ENCODE data around the gene DAAM1.

Gene DAAM1

DNA sequence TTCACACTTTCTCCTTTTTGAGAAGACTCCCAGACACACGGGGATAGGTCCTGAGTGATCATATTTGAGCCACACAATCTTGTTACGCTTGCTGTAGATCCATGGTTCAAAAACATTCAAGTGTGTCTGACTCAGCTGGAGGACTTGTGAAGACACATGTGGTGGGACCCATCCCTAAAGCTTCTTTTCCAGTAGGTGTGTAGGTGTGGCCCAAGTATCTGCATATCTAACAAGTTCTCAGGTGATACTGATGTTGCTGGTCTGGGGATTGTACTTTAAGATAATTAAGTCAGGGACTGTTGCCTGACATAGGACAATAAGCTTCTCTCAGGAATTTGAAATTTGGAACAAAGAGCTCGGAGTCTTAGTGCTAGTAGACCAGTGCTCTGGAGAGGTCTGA, 4.1 kb upstream of the DAAM1 start:
- DNase-seq (ENCODE audit: extremely low spot score), result no peak
- ChIA-PET POLR2A (no interaction called here), CTCF (interaction anchor here (0.6 kb wide), 1 partner anchor 26 kb away, joined by 3 read pairs; no protein-coding TSS in a partner anchor)
- TF ChIP-seq SUZ12 (IDR thresholded peaks at IDR 0.05) (no peak), ARNT (IDR thresholded peaks at IDR 0.05) (no peak), ZNF384 (IDR thresholded peaks at IDR 0.05) (no peak), BHLHE40 (IDR thresholded peaks at IDR 0.05; ENCODE audit: borderline replicate concordance) (no peak), HDGF (IDR thresholded peaks at IDR 0.05; ENCODE audit: borderline replicate concordance) (no peak), LEF1 (IDR thresholded peaks at IDR 0.05; ENCODE audit: borderline replicate concordance) (no peak), SP1 (IDR thresholded peaks at IDR 0.05) (no peak), TARDBP (IDR thresholded peaks at IDR 0.05) (no peak)
- TF ChIP-seq, protein P1, sequence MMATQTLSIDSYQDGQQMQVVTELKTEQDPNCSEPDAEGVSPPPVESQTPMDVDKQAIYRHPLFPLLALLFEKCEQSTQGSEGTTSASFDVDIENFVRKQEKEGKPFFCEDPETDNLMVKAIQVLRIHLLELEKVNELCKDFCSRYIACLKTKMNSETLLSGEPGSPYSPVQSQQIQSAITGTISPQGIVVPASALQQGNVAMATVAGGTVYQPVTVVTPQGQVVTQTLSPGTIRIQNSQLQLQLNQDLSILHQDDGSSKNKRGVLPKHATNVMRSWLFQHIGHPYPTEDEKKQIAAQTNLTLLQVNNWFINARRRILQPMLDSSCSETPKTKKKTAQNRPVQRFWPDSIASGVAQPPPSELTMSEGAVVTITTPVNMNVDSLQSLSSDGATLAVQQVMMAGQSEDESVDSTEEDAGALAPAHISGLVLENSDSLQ (IDR thresholded peaks at IDR 0.05), result no peak

GRCh38 chr14:59185676-59186075, 2.8 kb upstream of the DAAM1 start:
- ChIA-PET CTCF (no interaction called here), POLR2A (interaction anchor here (0.6 kb wide), 1 partner anchor 53 kb away, joined by 4 read pairs; no protein-coding TSS in a partner anchor)
- TF ChIP-seq ZNF384 (IDR thresholded peaks at IDR 0.05) (no peak), HDGF (IDR thresholded peaks at IDR 0.05; ENCODE audit: borderline replicate concordance) (no peak)
- DNase-seq (ENCODE audit: extremely low spot score), result no peak

DNA sequence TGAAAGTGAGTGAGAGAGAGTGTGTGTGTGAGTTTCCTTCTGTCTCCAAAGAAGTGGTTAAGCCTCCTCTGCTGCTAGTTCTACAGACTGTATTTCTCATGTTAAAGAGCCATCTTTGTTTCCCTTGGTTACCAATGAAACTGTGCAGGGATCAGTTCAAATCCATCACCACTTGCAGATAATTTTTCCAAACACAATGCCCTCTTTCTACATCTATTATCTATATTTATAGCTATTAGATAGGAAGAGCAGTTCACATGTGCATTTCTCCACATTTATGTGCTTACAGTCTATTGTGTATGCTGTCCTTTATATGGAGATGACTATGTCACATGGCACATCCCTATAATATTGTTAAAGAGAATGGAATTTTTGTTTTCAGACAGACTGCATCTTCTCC, 2.2 kb upstream of the DAAM1 start:
- DNase-seq (ENCODE audit: extremely low spot score), result no peak
- ChIA-PET CTCF (no interaction called here), POLR2A (no interaction called here)
- TF ChIP-seq ARNT (IDR thresholded peaks at IDR 0.05) (no peak), TARDBP (IDR thresholded peaks at IDR 0.05) (no peak), SP1 (IDR thresholded peaks at IDR 0.05) (no peak), ELF4 (IDR thresholded peaks at IDR 0.05) (no peak), FOXM1 (IDR thresholded peaks at IDR 0.05; ENCODE audit: borderline replicate concordance) (no peak), SUZ12 (IDR thresholded peaks at IDR 0.05) (no peak), BHLHE40 (IDR thresholded peaks at IDR 0.05; ENCODE audit: borderline replicate concordance) (no peak), LEF1 (IDR thresholded peaks at IDR 0.05; ENCODE audit: borderline replicate concordance) (no peak), ZNF384 (IDR thresholded peaks at IDR 0.05) (no peak), NFRKB (IDR thresholded peaks at IDR 0.05) (no peak), FOXK2 (IDR thresholded peaks at IDR 0.05) (no peak), FOXA1 (IDR thresholded peaks at IDR 0.05) (no peak), CTBP1 (IDR thresholded peaks at IDR 0.05; ENCODE audit: borderline replicate concordance) (no peak), L3MBTL2 (conservative IDR thresholded peaks at IDR 0.05) (no peak)

DNA sequence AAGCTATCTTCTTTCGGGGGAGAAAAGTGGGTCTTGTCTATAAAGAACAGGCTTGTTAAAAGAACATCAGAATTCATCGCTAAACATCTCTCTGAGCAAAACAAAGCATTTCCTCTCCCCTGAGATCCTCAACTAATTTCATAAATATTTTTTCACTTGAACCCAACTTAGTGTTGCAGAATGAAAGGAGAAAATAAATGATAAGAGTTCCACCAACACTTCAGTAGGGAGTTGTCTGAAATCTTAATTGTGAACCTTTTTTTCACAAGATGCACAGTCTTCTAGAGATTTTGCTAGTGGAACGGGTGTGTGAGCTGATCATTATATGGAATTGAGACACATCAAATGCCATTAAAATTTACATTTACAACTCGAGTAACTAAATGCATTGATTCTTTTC, 1.3 kb upstream of the DAAM1 start:
- no peak for TF ChIP-seq ARNT (IDR thresholded peaks at IDR 0.05)
- no peak for DNase-seq (ENCODE audit: extremely low spot score)
- ChIA-PET POLR2A (interaction anchor here (0.6 kb wide), 1 partner anchor 131 kb away, joined by 3 read pairs; no protein-coding TSS in a partner anchor), CTCF (no interaction called here)

DNA sequence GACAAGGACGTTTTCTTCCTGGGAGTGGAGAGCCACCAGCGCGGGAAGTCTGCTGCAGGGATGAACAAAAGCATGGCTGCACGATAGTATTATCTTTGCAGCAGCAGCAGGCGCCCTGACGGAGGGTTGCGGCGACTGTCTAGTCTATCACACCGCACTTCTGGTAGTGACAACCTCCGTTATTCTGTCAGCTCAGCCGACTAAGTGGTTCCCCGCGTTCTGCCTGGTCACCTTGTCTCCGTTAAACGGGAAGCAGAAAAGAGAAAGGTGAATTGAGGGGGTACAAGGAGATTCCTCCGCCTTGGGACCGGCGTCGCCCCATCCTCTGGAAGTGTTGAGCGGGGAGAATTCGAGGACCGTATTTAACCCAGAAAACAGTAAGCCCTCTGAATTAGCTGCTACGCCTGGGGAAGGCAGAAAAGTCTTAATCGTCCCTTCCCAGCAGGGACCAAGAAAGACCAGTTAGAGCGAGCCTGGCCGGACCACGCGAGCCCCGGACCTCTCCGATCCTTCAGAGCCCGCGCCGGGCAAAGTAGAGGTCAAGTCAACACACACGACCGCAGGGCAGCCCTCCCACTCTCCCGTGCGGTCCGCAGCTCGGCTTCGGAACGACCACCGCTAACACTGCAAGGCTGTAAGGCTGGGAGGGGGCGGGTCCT, 536 bp upstream of the DAAM1 start:
- ChIA-PET POLR2A (interaction anchor here (0.6 to 1.2 kb wide), 8 partner anchors 11 to 890 kb away, joined by 3 to 5 read pairs (median 4); partner anchors contain the start of genes ARID4A, JKAMP and L3HYPDH), CTCF (no interaction called here)
- DNase-seq (ENCODE audit: extremely low spot score), result peak; percentile 31
- TF ChIP-seq L3MBTL2 (conservative IDR thresholded peaks at IDR 0.05), result 0 out of 2 replicates have a peak, but pooled peaks have one; percentile 47
- TF ChIP-seq CTBP1 (IDR thresholded peaks at IDR 0.05; ENCODE audit: borderline replicate concordance), result 0 out of 2 replicates have a peak, but pooled peaks have one; percentile 26
- TF ChIP-seq SP1 (IDR thresholded peaks at IDR 0.05), result no peak

DNA sequence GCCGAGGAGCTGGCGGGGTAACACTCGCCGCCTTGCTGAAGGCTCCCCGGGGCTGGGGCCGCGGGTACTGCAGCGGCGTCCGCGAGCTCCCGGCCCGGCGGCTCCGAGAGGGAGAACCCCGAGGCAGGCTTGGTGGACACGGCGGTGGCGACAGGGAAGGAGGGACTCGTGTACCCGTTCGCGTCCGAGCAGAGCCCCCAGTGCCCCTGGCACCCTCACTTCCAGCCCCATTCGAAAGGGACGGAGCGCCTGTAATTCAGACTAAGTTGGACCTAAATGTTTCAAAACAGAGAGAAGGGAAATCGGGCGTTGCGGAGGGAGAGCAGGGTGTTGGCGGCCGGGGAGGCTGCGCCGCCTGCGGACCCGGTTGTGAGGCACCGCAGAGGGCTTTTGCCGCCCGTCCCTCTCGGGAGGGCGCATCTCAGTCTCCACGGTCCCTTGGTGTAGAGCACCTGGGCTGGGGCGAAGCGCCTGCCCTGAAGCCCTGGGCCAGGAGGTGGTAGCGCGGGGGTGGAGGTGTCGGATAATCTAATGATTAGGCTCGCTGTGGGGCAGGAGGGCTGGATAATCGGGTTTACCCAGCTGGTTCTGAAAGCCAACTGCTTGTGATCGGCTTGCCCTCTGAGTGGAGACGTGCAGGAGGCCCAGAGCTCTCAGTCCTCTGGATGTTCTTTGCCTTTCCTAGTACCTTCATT, 771 bp downstream of the DAAM1 start:
- POLR2A ChIA-PET, result interaction anchor here (0.9 to 2.0 kb wide), 5 partner anchors 13 to 891 kb away, joined by 3 to 7 read pairs (median 4); partner anchors contain the start of gene ARID4A
- TF ChIP-seq L3MBTL2 (conservative IDR thresholded peaks at IDR 0.05) (no peak), FOXK2 (IDR thresholded peaks at IDR 0.05) (no peak), FOXM1 (IDR thresholded peaks at IDR 0.05; ENCODE audit: borderline replicate concordance) (no peak), ARNT (IDR thresholded peaks at IDR 0.05) (no peak), SP1 (IDR thresholded peaks at IDR 0.05) (no peak)
- CTCF ChIA-PET, result interaction anchor here (0.6 kb wide), 1 partner anchor 28 kb away, joined by 3 read pairs; no protein-coding TSS in a partner anchor
- DNase-seq (ENCODE audit: extremely low spot score), result peak; percentile 15

DNA sequence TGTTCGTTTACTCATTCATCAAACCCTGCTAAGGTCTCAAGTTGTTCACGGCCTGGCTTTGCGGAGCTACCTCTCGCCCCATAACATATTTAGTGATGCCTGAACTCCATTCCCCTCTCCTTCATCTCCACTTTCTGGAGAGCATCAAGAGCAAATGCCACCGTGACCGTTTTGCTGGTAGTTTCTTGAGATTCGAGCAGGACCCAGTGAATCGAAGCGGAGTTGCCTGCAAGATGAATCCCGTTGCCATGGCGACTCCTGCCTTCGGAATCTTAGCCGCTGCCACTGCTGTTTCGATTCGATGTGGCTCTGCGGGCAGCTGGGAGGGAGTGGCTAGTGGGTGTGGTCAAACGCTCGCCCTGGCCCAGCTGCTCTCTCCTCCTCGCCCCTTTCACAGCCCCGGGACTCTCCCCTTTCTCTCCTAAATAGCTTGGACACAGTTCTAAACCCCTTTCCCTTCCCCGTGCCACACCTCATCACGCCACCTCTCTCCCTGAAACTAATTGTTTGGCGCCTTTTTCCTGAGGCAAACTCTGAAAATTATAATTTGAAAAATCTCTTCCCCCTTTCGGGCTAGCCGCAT, 1.4 kb downstream of the DAAM1 start:
- DNase-seq (ENCODE audit: extremely low spot score), result peak; percentile 85
- POLR2A ChIA-PET, result interaction anchor here (1.4 to 2.0 kb wide), 2 partner anchors 23 to 294 kb away, joined by 3 to 7 read pairs; no protein-coding TSS in a partner anchor
- TF ChIP-seq NFRKB (IDR thresholded peaks at IDR 0.05) (no peak), TARDBP (IDR thresholded peaks at IDR 0.05) (no peak), HDGF (IDR thresholded peaks at IDR 0.05; ENCODE audit: borderline replicate concordance) (no peak), ELF4 (IDR thresholded peaks at IDR 0.05) (no peak), LEF1 (IDR thresholded peaks at IDR 0.05; ENCODE audit: borderline replicate concordance) (no peak), FOXA1 (IDR thresholded peaks at IDR 0.05) (no peak), ARNT (IDR thresholded peaks at IDR 0.05) (no peak), SP1 (IDR thresholded peaks at IDR 0.05) (no peak), L3MBTL2 (conservative IDR thresholded peaks at IDR 0.05) (no peak)
- TF ChIP-seq, protein P1 (IDR thresholded peaks at IDR 0.05), result no peak

More for the DNA sequence above, 1.4 kb downstream of the DAAM1 start:
- CTCF ChIA-PET, result interaction anchor here (0.6 kb wide), 1 partner anchor 28 kb away, joined by 3 read pairs; no protein-coding TSS in a partner anchor

Measured in HEK293T (cell line).